Osteoblast (primary cell): ENCODE data around the gene PIP4P1. TPM values are rescaled to one million over a fixed set of nuclear protein-coding genes. Genes with fewer than 3 reads are reported as not detected.

ENCODE experiments used
- DNase-seq: peaks from one replicate; pipeline ENCODE4 v3.0.0; 2011; ENCODE audit warnings: low spot score, mixed read lengths; ENCODE audit not compliant: insufficient read length; ENCODE audit errors: missing footprints
- H2AFZ ChIP-seq: 2 replicates; pipeline ENCODE4 v1.6.0; 2011; ENCODE audit warnings: mild to moderate bottlenecking, low read length
- H3K27ac ChIP-seq: 2 replicates; pipeline ENCODE4 v1.5.1; 2011; ENCODE audit warnings: mild to moderate bottlenecking, low read depth, low read length, moderate library complexity
- H3K27me3 ChIP-seq: 2 replicates; pipeline ENCODE4 v1.6.0; 2012; ENCODE audit warnings: mild to moderate bottlenecking, control low read depth, inconsistent platforms, low read length, moderate library complexity; ENCODE audit not compliant: insufficient read depth
- H3K36me3 ChIP-seq: 2 replicates; pipeline ENCODE4 v1.5.1; 2011; ENCODE audit warnings: mild to moderate bottlenecking, low read length, control low read depth, moderate library complexity; ENCODE audit not compliant: insufficient read depth
- H3K4me1 ChIP-seq: 2 replicates; pipeline ENCODE4 v1.5.1; 2011; ENCODE audit warnings: mild to moderate bottlenecking, low read length, control low read depth, moderate library complexity; ENCODE audit not compliant: insufficient read depth
- H3K4me2 ChIP-seq: 2 replicates; pipeline ENCODE4 v1.6.0; 2011; ENCODE audit warnings: mild to moderate bottlenecking, low read length; ENCODE audit not compliant: insufficient read depth
- H3K4me3 ChIP-seq: fragments of 200-600 bp; sonication (generic); 3 replicates; pipeline ENCODE4 v1.5.1; 2012; ENCODE audit warnings: mild to moderate bottlenecking, low read length, inconsistent platforms; ENCODE audit not compliant: insufficient read depth
- H3K79me2 ChIP-seq: 2 replicates; pipeline ENCODE4 v1.6.0; 2012; ENCODE audit warnings: mild to moderate bottlenecking, low read length, control low read depth, inconsistent platforms; ENCODE audit not compliant: insufficient read depth
- H3K9me3 ChIP-seq: 2 replicates; pipeline ENCODE4 v1.5.1; 2011; ENCODE audit warnings: low read depth, low read length, control low read depth
- H4K20me1 ChIP-seq: 2 replicates; pipeline ENCODE4 v1.6.0; 2012; ENCODE audit warnings: mild to moderate bottlenecking, low read length, control low read depth; ENCODE audit not compliant: insufficient read depth
- CTCF ChIP-seq: IDR thresholded peaks from 2 replicates; pipeline ENCODE4 v1.5.1; 2011; ENCODE audit warnings: mild to moderate bottlenecking, low read depth, low read length, moderate library complexity; ENCODE audit errors: extremely low read depth
- total RNA-seq: library from RNA; depleted of rRNA; stranded (reverse); fragments of >200 nt; gene quantifications from 2 replicates; pipeline ENCODE4 v1.2.3, GENCODE V29; 2012

The PIP4P1 gene
- total RNA-seq, 1 donor = 46.3 TPM

- DNase-seq = no peak
- Histone ChIP-seq H3K27me3 (no peaks in the 10 kb centered on the region), H3K4me3 (no peak overlapping the region), H3K9me3 (no peaks in the 10 kb centered on the region), H2AFZ (no peak overlapping the region), H3K4me2 (no peak overlapping the region), H3K4me1 (peaks cover 14% of the 10 kb centered on the region), H3K27ac (no peak overlapping the region), H3K36me3 (no peaks in the 10 kb centered on the region), H3K79me2 (no peaks in the 10 kb centered on the region), H4K20me1 (no peaks in the 10 kb centered on the region)
- TF ChIP-seq CTCF = no peak
Observed at GRCh38 chr14:20485900-20486299, 24.7 kb upstream of the PIP4P1 start.

GRCh38 chr14:20482382-20482781 lies 21.1 kb upstream of the PIP4P1 start:
- DNase-seq = no peak

GRCh38 chr14:20478894-20479293 lies 17.7 kb upstream of the PIP4P1 start:
- Histone ChIP-seq H3K36me3 (peaks cover 48% of the 10 kb centered on the region), H4K20me1 (no peaks in the 10 kb centered on the region), H3K27me3 (no peaks in the 10 kb centered on the region), H3K4me3 (no peak overlapping the region), H3K4me1 (peaks cover 16% of the 10 kb centered on the region), H2AFZ (no peak overlapping the region), H3K27ac (no peak overlapping the region), H3K79me2 (peaks cover 9% of the 10 kb centered on the region), H3K9me3 (no peaks in the 10 kb centered on the region), H3K4me2 (no peak overlapping the region)
- no peak for TF ChIP-seq CTCF
- DNase-seq = no peak

More at GRCh38 chr14:20482382-20482781, 21.1 kb upstream of the PIP4P1 start:
- no peak for TF ChIP-seq CTCF
- no peak overlapping the region for H3K4me2 ChIP-seq
- no peak overlapping the region for H3K27ac ChIP-seq
- no peaks in the 10 kb centered on the region for H3K9me3 ChIP-seq
- H3K4me1 ChIP-seq = peaks cover 8% of the 10 kb centered on the region
- H3K4me3 ChIP-seq = no peak overlapping the region
- H3K79me2 ChIP-seq = no peaks in the 10 kb centered on the region
- H3K27me3 ChIP-seq = no peaks in the 10 kb centered on the region
- H2AFZ ChIP-seq = no peak overlapping the region
- no peaks in the 10 kb centered on the region for H4K20me1 ChIP-seq
- H3K36me3 ChIP-seq = peaks cover 14% of the 10 kb centered on the region

- Histone ChIP-seq H3K4me1 (peaks cover 16% of the 10 kb centered on the region), H3K79me2 (peaks cover 22% of the 10 kb centered on the region), H3K27ac (peak overlapping the region; percentile 13), H3K4me3 (no peak overlapping the region), H2AFZ (no peak overlapping the region), H3K36me3 (peaks cover 62% of the 10 kb centered on the region), H4K20me1 (no peaks in the 10 kb centered on the region), H3K27me3 (no peaks in the 10 kb centered on the region), H3K9me3 (no peaks in the 10 kb centered on the region), H3K4me2 (peak overlapping the region; percentile 15)
- peak; percentile 58 for DNase-seq
- TF ChIP-seq CTCF = no peak
Observed at GRCh38 chr14:20477211-20477876, 16.1 kb upstream of the PIP4P1 start.
